NCI-H146 (cell line): Measurements from ENCODE around the gene CLINT1.
"Not testable (repeated sequence)": the region's sequence is repeated elsewhere in the genome, so short reads cannot be mapped to it uniquely, and the experiment has no call there.

Experiments
- DNase-seq: peaks from one replicate; lab custom pipeline; 2025; lab: John Stamatoyannopoulos, UW

The CLINT1 gene

GRCh38 chr5:157862183-157862851 is 3.4 kb upstream of the CLINT1 start:
- DNase-seq, result no peak

- no peak for DNase-seq
Measured at GRCh38 chr5:157860898-157861890, 2.2 kb upstream of the CLINT1 start.

DNA sequence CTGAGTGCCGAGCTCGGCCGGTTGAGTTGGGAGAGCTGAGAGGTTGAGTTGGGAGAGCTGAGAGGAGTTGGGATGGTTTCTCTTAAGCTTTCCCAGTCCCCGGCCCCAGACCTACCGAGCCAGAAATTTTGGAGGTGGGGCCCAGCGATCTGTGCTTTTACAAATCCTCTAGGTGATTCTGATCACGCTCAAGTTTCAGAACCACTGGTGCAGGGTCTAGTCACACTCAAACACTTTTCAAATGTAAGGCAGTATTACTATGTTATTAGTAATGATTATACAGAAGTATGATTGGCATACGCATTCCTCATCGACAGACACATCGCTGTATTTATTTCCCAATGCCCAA is 256 bp upstream of the CLINT1 start:
- DNase-seq, result no peak

DNA sequence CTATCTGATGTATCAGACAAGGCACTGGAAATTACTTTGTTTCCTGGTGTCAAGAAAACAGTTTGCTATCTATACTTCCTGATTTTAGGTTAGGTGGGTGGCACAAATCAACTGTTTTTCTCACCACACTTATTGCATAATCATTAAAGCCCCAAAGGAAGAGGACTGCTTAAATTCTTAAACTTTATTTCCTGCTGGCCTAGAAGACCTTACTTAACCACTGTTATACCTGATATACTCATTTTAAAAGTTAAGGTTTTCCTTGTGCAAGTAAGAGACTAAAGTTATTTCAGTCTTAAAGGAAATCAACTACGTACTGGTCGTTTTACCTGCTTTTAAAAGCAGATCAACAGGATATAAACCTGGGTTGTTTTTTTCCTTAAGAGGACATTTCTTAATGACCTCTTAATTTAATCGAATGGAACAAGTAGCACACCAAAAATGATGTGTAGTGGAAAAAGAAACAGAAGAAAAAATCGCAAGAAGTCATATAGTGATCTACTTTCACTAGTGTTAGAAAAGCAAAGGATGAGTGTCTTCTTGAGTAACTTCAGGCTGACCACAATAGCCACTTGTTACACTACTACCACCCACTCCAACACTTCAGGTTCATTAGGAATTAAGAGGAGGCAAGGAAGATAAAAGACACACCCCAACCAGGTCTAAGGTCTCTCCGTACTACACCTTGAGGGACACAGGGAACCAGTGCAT is 974 bp downstream of the CLINT1 start:
- no peak for DNase-seq

DNA sequence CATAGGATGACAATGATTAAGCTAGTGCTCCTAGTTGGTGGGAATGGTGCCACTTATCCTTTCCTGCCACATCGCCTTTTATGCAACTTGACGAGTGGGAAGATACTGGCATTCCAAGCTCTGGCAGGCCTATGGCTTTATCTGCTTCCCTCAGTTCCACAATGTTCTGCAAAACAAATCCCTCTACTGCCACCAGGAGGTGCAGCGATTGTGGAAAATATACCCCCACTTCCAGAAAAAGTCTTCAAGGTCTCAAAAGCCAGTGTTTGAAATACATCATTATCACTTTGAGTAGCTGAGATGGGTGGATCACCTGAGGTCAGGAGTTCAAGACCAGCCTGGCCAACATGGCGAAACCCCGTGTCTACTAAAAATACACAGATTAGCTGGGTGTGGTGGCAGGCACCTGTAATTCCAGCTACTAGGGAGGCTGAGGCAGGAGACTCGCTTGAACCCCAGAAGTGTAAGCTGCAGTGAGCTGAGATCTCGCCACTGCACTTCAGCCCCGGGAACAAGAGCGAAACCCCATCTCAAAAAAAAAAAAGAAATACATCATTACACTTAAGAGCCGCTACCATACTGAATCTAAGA is 3.4 kb downstream of the CLINT1 start:
- peak; percentile 39 for DNase-seq

GRCh38 chr5:157853365-157853764 is 5.6 kb downstream of the CLINT1 start:
- not testable (repeated sequence) for DNase-seq

GRCh38 chr5:157845914-157846598 is 12.9 kb downstream of the CLINT1 start:
- no peak for DNase-seq

- DNase-seq, result no peak
Measured at GRCh38 chr5:157842787-157843186, 16.2 kb downstream of the CLINT1 start.

DNA sequence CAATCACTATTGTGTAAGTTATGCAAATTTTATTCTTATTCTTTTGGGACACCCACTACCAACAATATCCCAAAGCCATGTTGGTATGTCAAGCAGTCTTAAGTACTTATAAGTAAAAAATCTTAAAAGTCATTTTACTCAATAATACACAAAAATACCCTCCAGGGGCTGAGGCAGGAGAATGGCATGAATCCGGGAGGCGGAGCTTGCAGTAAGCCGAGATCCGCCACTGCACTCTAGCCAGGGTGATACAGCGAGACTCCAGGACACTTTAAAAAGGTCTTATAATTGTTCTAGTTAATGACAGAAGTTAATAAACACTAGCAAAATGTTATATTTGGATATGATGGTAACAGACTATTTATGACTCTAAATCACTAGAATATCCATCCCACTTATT is 16.8 kb downstream of the CLINT1 start:
- DNase-seq, result no peak

- DNase-seq, result no peak
Measured at GRCh38 chr5:157839157-157839795, 19.7 kb downstream of the CLINT1 start.

DNA sequence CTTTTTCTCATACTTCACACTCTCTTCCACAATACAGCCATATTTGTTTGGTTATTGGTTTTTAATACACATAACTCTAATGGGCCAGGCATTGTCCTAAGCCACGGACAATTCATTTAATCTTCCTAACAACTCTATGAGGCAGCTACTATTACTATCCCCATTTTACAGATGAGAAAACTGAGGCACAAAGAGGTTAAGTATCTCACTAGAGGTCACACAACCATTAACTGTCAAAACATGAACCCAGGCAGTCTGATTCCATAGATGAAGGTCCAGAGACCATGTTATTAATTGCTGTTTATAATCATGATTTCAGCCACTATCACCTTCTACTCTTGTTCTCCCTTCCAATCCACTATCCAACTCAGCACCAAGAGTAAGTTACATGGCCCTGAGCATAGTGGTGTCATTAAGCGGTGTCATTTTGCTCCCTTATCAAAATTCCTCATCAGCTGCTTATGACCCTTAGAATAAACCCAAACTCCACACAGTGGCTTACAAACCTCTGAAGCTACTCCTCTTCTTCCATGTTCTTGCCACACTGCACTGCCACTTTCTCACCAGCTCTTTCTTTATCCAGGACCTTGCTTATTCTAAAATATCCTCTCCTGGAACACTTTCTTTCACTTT is 22.7 kb downstream of the CLINT1 start:
- DNase-seq, result no peak

GRCh38 chr5:157835041-157835440 is 23.9 kb downstream of the CLINT1 start:
- DNase-seq, result no peak

DNA sequence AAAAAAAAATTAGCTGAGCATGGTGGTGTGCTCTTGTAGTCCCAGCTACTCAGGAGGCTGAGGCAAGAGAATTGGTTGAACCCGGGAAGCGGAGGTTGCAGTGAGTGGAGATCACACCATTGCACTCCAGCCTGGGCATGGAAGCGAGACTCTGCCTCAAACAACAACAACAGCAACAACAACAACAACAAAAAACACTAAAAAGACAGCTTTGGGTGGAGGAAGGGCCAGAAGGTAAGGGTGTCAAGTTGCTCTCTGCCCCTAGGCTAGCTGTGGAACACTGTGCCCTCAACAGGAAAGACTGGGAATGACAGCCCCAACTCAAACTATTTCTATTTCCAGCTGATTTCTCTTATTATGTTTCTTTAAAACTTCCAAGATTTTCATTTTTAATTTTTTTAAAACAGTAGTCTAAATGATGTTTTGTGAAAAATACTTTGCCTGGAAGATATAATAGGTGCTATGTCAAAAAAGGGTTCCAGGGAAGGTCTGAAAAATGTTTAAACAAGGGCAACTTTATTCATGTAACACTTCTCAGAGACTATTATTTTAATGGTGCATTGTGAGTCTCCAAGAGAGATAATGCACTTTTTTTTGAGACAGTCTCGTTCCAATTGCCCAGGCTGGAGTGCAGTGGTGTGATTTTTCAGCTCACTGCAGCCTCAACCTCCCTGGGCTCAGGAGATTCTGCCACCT is 29.9 kb downstream of the CLINT1 start:
- no peak for DNase-seq

GRCh38 chr5:157828105-157828943 is 30.6 kb downstream of the CLINT1 start:
- DNase-seq, result no peak

- DNase-seq, result no peak
Measured at GRCh38 chr5:157827423-157827822, 31.5 kb downstream of the CLINT1 start.

- no peak for DNase-seq
Measured at GRCh38 chr5:157823655-157824054, 35.3 kb downstream of the CLINT1 start.

DNA sequence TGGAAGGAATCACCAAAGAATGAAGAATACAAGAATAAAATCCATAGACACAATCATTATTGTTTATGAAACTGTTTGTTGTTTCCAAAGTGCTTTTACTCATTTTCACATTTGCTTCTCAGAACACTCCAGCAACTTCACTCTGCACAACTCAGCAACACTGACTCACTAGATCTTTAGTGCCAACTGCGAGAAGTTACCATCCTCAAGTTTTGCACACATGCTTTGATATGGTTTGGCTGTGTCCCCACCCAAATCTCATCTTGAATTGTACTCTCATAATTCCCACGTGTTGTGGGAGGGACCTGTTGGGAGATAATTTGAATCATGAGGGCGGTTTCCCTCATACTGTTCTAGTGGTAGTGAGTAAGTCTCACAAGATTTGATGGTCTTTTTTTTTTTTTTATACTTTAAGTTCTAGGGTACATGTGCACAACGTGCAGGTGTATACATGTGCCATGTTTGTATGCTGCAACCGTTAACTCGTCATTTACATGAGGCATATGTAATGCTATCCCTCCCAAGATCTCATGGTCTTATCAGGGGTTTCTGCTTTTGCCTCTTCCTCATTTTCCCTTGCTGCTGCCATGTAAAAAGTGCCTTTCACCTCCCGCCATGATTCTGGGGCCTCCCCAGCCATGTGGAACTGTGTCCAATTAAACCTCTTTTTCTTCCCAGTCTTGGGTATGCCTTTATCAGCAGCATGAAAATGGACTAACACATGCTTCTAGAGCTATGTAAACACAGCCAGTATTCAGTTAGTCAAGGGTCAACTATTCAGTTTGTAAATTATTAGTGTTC is 36.9 kb downstream of the CLINT1 start:
- no peak for DNase-seq

DNA sequence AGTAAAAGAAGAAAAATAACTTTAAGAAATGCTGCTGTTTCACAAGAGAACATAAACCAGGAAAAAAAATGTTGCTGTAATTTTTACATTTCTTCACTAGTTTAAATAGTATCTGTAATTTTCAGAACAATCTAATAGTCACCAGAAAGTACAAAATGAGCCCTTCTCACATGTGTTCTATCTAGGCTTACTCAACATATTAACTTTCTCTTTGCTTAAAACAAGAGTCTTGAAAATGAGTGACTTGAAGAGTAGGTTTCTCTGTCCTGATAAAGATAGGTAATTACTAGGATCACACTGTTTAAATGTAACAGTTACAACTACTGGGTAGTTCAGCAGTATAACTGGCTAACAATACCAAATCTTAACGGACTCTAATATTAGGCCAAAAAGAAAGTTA is 37.5 kb downstream of the CLINT1 start:
- DNase-seq, result no peak
